HG03064 (cell line): ENCODE data around the gene RBM6.
A peak's percentile ranks its signal among the peaks of the same experiment; 100 is the strongest.
"Not testable (repeated sequence)": the region's sequence is repeated elsewhere in the genome, so short reads cannot be mapped to it uniquely, and the experiment has no call there.

ENCODE experiments used
- ATAC-seq: cut with Tn5 transposase; IDR thresholded peaks from one replicate; pipeline ENCODE4 v1.9.1; 2021; ENCODE audit warnings: low read depth; ENCODE audit not compliant: unreplicated experiment

The RBM6 gene

DNA sequence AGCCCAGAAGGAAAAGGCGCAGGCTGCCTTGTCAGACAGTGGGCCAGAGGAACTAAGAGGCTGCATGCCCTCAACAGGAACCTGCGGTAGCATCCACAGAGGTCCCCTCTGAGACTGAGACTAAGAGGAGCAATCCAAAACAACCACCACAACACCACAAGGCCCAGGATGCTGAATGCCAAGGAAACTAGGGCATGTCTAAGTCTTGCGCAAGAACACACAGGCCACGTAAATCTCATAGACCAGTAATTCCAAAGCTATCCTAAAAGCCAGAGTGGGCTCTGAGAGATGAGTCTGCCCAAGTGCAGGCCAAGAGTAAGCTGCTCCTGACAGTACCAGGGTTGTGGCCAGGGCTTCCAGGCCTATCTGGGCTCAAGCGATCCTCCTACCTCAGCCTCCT, 23.3 kb upstream of the RBM6 start:
- no peak for ATAC-seq

DNA sequence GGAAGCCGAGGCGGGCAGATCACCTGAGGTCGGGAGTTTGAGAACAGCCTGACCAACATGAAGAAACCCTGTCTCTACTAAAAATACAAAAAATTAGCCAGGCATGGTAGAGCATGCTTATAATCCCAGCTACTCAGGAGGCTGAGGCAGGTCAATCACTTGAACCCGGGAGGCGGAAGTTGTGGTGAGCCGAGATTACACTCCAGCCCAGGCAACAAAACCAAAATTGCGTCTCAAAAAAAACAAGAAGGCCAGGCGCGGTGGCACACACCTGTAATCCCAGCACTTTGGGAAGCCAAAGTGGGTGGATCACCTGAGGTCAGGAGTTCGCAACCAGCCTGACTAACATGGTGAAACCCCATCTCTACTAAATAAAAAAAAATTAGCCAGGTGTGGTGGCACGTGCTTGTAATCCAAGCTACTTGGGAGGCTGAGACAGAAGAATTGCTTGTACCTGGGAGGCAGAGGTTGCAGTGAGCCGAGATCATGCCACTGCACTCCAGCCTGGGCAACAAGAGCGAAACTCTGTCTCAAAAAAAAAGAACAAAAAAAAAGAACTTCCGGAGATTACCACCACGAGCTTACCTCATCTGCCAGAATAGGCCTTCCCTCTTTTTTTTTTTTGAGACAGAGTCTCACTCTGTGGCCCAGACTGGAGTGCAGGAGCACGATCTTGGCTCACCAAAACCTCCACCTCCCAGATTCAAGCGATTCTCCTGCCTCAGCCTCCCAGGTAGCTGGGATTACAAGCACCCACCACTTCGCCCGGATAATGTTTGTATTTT, 22.0 kb upstream of the RBM6 start:
- ATAC-seq, result not testable (repeated sequence)

DNA sequence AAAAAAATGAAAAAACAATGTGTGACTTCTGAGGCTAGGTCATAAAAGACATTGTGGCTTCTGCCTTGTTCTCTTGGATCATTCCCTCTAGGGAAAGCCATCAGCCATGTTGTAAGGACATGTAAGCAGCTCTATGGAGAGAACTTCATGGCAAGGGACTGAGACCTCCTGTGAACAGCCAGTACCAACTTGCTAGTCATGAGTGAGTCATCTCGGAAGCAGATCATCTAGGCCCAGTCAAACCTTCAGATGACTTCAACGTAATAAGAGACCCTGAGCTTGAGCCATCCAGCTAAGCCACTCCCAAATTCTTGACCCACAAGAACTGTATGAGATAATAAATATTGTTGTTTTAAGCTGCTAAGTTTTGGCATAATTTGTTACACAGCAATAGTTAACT, 15.3 kb upstream of the RBM6 start:
- ATAC-seq, result no peak

DNA sequence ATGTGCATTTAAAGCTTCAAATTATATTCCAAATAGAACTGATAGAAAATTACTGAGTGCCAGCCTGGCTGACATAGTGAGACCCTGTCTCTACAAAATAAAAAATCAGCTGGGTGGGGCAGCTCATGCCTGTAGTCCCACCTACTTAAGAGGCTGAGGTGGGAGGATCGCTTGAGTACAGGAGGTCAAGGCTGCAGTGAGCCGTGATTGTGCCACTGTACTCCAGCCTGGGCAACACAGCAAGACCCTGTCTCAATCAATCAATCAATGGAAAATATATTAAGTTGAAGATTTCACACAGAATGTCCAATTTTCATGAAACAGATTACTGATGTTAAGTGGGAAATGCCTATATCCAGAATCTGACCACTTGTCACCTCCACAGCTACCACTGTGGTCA, 14.5 kb upstream of the RBM6 start:
- no peak for ATAC-seq

DNA sequence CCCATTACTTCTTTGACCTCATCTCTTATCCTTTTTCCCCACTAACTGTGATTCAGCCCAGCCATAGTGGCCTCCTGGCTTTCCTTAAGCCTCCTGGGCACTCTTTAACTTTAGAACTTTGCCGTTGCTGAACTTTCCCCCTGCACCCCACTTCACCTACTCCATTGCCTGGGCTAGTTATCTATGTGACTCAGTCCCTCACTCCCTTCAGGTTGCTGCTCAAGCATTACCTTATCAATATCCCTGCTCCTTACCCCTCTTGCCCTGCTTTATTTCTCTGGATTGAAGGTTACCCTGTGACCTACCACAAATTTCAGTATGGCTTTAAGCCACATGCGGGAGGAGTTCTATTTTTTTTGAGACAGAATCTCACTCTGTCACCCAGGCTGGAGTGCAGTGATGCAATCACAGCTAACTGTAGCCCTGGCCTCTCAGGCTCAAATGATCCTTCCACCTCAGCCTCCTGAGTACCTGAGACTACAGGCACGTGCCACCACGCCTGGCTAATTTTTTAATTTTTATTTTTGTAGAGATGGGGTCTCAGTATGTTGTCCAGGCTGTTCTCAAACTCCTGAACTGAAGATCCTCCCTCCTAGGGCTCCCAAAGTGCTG, 13.7 kb upstream of the RBM6 start:
- no peak for ATAC-seq

DNA sequence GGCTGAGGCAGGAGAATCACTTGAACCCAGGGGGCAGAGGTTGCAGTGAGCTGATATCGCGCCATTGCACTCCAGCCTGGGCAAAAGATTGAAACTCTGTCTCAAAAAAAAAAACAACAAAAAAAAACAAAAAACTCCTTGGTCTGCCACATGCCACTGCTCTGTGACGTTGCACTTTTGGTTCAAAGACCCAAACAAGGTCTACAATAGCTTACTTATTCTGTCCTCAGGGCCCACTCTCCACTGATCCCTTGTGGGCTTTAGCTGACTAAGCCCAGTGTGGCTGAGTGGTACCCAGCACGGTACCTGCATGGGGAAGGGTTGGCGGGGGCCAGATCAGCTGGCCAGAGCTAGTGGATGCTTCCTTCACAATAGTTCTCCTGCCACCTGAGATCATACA, 12.2 kb upstream of the RBM6 start:
- no peak for ATAC-seq

DNA sequence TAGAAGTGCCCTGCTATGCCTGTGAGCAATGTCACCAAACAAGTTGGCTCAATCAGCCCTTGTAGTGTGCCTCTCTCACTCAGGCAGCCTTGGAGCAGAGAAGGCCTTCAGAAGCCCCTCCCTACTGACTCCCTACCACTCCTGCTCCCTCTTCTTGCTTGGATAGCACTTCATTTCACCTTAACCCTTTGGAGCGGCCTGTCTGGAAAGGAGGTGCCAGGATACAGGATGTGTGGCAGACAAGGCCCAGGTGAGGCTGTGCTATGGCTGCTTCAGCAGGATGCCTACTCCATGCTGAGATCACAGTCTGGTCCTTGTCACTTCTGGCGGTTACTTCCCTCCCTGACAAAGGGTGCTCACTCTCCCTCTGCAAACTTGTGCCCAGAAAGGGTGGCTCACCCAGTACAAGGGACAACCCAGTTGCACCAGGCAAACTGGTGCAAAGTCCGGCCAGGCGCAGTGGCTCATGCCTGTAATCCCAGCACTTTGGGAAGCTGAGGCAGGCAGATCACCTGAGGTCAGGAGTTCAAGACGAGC, 11.4 kb upstream of the RBM6 start:
- ATAC-seq, result no peak

DNA sequence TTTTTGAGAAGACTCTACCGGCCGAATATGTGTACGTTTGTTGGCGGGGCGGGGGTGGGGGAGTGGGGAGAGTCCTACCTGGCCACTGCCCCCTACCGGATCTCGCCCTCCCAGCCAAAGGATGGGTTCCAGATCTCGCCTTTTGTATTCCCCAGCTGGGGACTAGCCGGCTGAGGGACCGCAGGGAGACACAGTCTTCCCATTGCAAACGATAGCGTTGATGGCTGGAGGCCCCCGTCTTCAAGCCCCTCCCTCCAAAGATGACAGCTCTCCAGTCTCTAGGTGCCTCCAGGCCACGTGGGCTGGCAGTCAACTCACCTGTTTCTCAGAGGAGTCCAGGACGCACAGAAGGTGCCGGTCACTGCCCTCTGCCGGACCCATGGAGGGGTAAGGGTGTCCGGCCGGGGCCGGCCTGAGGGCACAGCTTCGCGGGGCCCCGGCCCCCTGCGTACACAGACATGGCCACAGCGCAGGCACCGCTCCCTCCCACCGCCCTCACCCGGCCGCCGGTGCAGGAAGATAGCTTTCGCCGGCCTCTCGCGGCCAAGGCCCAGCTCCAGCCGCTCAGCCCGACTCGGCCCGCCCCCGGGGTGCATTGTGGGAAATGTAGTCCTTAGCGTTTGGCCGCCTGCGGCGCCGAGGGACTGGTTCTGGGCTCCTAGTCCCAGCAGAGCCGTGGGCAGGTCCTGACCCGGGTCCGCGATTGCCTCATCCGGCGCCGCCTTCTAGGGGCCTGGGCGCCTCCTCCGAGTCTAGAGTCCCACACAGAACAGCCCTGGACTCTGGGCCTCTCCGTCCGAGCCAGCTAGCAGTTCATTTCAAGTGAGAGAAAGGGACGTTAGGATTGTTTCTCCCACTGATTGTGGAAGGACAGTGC, 10.4 kb upstream of the RBM6 start, which contains the start of gene MON1A:
Gene MON1A, minus strand, starts transcription at position 521 of the 877 bp plus-strand sequence. CDS start 16,465 bp downstream, outside the sequence.
- peak; percentile 86 for ATAC-seq

DNA sequence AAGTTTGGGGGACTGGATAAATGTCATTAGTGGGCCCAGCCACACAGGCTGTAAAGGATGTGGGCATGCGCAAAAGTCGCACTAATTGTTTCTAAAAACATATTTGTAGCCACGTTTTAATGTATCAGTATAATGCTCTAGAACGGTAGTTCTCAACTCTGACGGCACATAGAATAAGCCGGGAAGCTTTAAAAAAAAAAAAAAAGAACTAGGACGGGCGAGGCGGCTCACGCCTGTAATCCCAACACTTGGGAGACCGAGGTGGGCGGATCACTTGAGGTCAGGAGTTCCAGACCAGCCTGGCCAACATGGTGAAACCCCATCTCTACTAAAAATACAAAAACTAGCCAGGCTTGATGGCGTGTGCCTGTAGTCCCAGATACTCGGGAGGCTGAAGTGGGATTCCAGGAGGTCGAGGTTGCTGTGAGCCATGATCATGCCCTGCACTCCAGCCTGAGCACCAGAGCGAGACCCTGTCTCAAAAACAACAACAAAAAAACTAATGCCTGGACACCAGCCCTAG, 9.7 kb upstream of the RBM6 start:
- no peak for ATAC-seq

DNA sequence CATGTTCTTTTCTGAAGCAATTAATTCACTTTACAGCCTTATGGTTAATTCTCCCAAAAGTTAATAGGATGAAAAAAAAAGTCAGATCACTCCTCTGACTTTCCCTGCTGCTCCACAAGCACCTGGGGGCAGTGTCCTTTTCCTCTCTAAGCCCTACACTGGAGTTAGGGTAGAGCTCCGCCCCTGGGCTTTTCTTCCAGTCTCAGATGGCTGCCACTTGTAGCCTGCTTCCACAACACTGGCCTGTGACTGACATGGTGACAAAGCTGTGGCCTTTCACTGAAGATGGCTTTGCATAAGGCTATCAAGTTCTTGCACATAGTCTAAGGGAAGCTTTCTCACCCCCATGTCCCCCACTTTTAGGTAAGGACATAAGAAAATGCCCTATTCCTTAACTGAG, 9.0 kb upstream of the RBM6 start:
- no peak for ATAC-seq

DNA sequence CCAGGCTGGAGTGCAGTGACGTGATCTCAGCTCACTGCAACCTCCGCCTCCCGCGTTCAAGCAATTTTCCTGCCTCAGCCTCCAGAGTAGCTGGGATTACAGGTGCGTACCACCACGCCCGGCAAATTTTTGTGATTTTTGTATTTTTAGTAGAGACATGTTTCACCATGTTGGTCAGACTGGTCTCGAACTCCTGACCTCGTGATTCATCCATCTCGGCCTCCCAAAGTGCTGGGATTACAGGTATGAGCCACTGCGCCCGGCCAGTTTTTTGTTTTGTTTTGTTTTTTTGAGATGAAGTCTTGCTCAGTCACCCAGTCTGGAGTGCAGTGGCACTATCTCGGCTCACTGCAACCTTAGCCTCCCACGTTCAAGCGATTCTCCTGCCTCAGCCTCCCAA, 7.7 kb upstream of the RBM6 start:
- ATAC-seq, result not testable (repeated sequence)

DNA sequence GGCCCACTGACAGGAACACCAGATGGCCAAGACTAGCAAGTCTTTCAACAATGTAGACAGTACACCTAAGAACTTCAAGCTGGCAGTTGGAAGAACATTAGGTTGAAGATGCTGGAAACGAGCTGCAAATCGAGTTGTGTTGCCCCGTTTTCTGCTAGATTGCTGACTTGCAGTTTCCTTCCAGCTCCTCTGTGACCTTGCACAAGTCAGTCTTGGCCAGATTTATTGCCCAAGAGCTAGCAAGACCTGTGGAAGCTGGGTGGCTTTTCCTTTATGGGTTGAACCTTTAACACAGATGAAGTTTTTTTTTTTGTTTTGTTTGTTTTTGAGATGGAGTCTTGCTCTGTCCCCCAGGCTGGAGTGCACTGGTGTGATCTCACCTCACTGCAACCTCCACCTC, 2.9 kb upstream of the RBM6 start:
- no peak for ATAC-seq

DNA sequence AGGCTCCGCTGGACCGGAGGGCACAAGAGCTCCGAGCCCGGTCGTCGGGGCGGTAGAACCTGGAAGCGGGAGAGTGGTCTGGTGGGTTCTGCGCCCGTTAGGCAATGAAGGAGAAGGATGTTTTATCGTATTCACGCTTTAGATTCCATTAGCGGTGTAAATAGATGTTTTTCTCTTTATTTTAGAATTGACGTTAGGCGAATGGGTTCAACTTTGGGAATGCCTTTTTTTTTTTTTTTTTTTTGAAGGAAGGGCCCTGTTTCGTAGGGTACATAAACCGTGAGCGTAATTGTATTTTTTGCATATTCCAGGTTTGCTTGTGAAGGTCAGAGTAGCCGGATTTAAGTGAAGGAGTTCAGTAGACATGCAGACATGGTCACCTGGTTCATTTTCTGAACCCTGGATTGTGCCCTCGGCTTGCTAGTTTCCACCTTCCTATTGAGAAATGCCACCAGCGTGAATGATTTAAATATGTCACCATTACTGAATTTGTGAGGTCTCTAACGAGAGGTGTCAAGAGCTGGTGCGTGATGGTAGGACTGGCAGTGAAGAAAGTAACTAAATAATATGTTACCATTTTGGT, 808 bp downstream of the RBM6 start:
- no peak for ATAC-seq

DNA sequence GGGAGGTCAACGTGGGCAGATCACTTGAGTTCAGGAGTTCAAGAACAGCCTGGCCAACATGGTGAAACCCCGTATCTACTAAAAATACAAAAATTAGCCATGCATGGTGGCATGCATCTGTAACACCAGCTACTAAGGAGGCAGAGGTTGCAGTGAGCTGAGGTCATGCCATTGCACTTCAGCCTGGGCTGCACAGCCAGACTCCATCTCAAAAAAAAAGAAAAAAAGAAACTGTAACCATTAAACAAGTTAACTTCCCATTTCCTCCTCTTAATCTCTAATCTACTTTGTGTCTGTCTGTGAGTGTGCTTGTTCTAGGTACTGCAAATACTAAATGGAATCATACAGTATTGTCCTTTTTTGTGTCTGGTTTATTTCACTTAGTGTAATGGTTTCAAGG, 2.7 kb downstream of the RBM6 start:
- no peak for ATAC-seq

DNA sequence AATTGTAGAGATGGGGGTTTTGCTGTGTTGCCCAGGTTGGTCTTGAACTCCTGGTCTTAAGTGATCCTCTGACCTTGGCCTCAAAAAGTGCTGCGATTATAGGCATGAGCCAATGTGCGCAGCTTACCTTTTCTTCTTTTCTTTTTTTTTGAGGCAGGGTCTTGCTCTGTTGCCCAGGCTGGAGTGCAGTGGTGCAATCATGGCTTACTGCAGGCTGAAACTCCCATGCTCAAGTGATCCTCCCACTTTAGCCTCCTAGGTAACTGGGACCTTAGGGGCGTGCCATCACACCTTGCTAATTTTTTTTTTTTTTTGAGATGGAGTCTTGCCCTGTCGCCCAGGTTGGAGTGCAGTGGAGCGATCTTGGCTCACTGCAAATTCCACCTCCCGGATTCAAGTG, 13.0 kb downstream of the RBM6 start:
- ATAC-seq, result no peak

DNA sequence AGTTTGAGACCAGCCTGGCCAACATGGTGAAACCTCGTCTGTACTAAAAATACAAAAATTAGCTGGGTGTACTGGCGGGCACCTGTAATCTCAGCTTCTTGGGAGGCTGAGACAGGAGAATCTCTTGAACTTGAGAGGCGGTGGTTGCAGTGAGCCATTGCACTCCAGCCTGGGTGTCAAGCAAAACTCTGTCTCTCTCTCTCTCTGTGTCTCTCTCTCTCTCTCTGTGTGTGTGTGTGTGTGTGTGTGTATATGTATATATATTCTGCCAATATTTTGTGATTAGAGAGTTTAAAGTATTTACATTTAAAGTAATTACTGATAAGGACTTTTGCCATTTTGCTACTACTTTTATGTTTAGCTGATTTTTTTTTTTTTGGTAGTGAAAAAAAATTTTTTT, 15.7 kb downstream of the RBM6 start:
- no peak for ATAC-seq

DNA sequence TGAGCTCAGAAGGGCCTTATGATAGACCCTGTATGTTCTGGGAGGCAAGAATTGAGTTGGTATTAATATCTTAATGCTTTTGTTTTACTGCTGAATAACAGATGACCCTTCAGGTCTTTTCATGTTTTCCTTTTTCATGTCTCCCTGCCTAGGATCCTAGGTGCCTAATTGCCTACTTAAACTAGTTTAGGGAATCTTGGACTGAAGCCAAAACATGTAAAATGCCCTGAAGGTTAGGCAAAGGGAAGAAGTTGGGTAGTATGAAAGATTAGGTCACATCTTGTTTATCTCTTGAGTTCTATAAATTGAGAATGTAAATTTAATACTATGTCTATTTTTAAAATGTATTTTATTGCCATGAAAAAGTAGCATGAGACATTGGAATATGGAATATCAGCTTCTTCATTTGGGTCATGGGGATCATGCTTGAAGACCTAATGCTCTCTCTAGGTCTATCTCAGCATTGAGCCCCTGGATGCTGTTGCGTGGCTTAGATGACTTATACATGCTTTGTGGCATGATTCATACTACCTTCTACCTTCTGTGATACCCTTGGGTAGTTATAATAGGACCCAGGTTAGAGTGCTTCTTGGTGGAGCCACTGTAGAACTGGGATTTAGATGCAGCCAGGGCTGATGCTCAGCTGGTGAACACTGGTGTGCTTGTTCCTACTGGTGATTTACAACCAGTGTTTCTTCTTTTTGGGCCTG, 26.4 kb downstream of the RBM6 start:
- ATAC-seq, result no peak

DNA sequence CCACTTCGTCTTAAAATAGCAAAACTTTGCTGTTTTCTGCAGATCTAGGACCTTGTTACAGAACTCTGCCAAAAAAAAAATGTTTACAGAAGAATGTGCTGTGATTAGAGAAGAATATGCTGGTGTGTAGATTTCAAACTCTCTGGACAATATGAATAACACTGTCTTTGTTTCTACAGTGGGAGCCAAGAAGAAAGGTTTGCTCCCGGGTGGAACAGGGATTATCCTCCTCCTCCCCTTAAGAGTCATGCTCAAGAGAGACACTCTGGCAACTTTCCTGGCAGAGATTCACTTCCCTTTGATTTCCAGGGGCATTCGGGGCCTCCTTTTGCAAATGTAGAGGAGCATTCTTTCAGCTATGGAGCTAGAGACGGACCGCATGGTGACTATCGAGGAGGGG, 27.3 kb downstream of the RBM6 start:
- no peak for ATAC-seq

DNA sequence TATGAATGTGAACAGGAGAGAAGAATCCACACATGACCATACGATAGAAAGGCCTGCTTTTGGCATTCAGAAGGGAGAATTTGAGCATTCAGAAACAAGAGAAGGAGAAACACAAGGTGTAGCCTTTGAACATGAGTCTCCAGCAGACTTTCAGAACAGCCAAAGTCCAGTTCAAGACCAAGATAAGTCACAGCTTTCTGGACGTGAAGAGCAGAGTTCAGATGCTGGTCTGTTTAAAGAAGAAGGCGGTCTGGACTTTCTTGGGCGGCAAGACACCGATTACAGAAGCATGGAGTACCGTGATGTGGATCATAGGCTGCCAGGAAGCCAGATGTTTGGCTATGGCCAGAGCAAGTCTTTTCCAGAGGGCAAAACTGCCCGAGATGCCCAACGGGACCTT, 28.4 kb downstream of the RBM6 start:
- no peak for ATAC-seq

DNA sequence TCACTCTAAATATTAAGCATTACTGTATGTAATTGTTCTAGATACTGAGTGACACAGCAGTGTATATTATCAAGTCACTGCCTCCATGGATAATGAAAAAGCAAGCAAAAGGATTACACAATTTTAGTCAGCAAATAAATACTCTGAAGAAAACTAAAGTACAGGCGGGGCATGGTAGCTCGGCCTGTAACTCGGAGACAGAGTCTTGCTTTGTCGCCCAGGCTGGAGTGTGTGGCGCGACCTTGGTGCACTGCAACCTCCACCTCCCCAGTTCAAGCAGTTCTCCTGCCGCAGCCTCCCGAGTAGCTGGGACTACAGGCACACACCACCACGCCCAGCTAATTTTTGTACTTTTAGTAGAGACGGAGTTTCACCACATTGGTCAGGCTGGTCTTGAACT, 32.7 kb downstream of the RBM6 start:
- no peak for ATAC-seq
